ENCODE data around the gene C4orf46.
"Not testable (repeated sequence)": the region's sequence is repeated elsewhere in the genome, so short reads cannot be mapped to it uniquely, and the experiment has no call there.

Gene C4orf46

GRCh38 chr4:158671665-158671914 lies at the start of gene C4orf46:
Gene C4orf46, minus strand, starts transcription at chr4:158671887. Its CDS starts 86 bp downstream, at chr4:158671801.
- Histone ChIP-seq H3K4me3 (ENCODE audit: low read depth in 1 of 2, low read length in 2 of 2) (peak within 1 kb of the TSS; percentile 88 to 97), H3K9ac (ENCODE audit: low read depth in 1 of 2, low read length in 2 of 2) (peak within 1 kb of the TSS; percentile 88 to 100), H3K4me1 (ENCODE audit: control insufficient read depth in 1 of 2, insufficient read depth in 2 of 2, low read length in 2 of 2) (peaks cover 14 to 17% of the 10 kb centered on the region in 2 donors), H3K9me3 (ENCODE audit: control insufficient read depth in 1 of 2, low read length in 2 of 2) (no peaks in the 10 kb centered on the region), H3K36me3 (ENCODE audit: control insufficient read depth in 1 of 2, insufficient read depth in 2 of 2, low read length in 2 of 2) (no peaks in the 10 kb centered on the region), H3K27me3 (ENCODE audit: control insufficient read depth in 1 of 2, insufficient read depth in 2 of 2, low read length in 2 of 2) (no peaks in the 10 kb centered on the region), H3K27ac (ENCODE audit: low read depth, low read length) (peak within 1 kb of the TSS; percentile 94)

DNA sequence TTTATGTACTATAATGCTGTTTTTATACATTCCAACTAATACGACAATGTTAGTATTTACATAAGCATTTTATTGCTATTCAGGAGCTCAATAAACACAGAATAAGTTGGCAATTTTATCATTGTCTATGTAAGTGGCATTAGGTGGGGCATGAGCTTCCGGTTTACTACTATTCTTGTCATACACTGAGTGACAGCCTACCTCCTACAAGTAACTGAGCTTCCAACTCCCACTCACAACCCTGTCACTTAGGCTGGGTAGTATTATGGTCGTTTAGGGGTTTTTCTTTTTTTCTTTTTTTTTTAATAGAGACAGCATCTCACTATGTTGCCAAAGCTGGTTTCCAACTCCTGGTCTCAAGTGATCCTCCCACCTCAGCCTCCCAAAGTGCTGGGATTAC lies 44.1 kb upstream of the C4orf46 start:
- H3K9ac ChIP-seq (ENCODE audit: low read depth in 1 of 2, low read length in 2 of 2), result no peak overlapping the region

GRCh38 chr4:158714937-158715336 lies 43.2 kb upstream of the C4orf46 start:
- Histone ChIP-seq H3K4me1 (ENCODE audit: control insufficient read depth in 1 of 2, insufficient read depth in 2 of 2, low read length in 2 of 2) (no peaks in the 10 kb centered on the region), H3K9ac (ENCODE audit: low read depth in 1 of 2, low read length in 2 of 2) (no peak overlapping the region), H3K9me3 (ENCODE audit: control insufficient read depth in 1 of 2, low read length in 2 of 2) (no peaks in the 10 kb centered on the region), H3K27me3 (ENCODE audit: control insufficient read depth in 1 of 2, insufficient read depth in 2 of 2, low read length in 2 of 2) (no peaks in the 10 kb centered on the region), H3K4me3 (ENCODE audit: low read depth in 1 of 2, low read length in 2 of 2) (no peak overlapping the region), H3K36me3 (ENCODE audit: control insufficient read depth in 1 of 2, insufficient read depth in 2 of 2, low read length in 2 of 2) (peaks cover 36 to 78% of the 10 kb centered on the region in 2 donors), H3K27ac (ENCODE audit: low read depth, low read length) (no peak overlapping the region)

More for the DNA sequence above, 44.1 kb upstream of the C4orf46 start:
- Histone ChIP-seq H3K27me3 (ENCODE audit: control insufficient read depth in 1 of 2, insufficient read depth in 2 of 2, low read length in 2 of 2) (no peaks in the 10 kb centered on the region), H3K9me3 (ENCODE audit: control insufficient read depth in 1 of 2, low read length in 2 of 2) (no peaks in the 10 kb centered on the region), H3K36me3 (ENCODE audit: control insufficient read depth in 1 of 2, insufficient read depth in 2 of 2, low read length in 2 of 2) (peaks cover 34 to 76% of the 10 kb centered on the region in 2 donors), H3K4me3 (ENCODE audit: low read depth in 1 of 2, low read length in 2 of 2) (no peak overlapping the region), H3K27ac (ENCODE audit: low read depth, low read length) (no peak overlapping the region), H3K4me1 (ENCODE audit: control insufficient read depth in 1 of 2, insufficient read depth in 2 of 2, low read length in 2 of 2) (no peaks in the 10 kb centered on the region)

DNA sequence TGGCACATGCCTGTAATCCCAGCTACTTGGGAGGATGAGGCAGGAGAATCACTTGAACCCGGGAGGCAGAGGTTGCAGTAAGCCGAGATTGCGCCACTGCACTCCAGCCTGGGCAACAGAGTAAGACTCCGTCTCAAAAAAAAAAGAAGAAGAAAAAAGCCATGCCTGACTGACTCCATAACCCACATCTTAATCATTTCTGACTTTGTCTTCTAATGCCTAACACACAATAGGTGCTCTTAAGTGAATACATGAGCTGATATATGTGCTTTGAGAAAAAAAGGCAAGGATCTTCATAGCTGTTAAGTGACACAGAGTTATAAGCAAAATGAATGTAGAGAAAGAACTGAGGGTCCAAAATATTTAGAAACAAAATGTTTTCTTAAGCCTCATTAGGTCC lies 40.9 kb upstream of the C4orf46 start:
- H3K27ac ChIP-seq (ENCODE audit: low read depth, low read length); H3K27me3 ChIP-seq (ENCODE audit: control insufficient read depth in 1 of 2, insufficient read depth in 2 of 2, low read length in 2 of 2); H3K9me3 ChIP-seq (ENCODE audit: control insufficient read depth in 1 of 2, low read length in 2 of 2); H3K9ac ChIP-seq (ENCODE audit: low read depth in 1 of 2, low read length in 2 of 2); H3K4me3 ChIP-seq (ENCODE audit: low read depth in 1 of 2, low read length in 2 of 2); H3K4me1 ChIP-seq (ENCODE audit: control insufficient read depth in 1 of 2, insufficient read depth in 2 of 2, low read length in 2 of 2): not testable (repeated sequence)
- H3K36me3 ChIP-seq (ENCODE audit: control insufficient read depth in 1 of 2, insufficient read depth in 2 of 2, low read length in 2 of 2), result peaks cover 24 to 74% of the 10 kb centered on the region in 2 donors

DNA sequence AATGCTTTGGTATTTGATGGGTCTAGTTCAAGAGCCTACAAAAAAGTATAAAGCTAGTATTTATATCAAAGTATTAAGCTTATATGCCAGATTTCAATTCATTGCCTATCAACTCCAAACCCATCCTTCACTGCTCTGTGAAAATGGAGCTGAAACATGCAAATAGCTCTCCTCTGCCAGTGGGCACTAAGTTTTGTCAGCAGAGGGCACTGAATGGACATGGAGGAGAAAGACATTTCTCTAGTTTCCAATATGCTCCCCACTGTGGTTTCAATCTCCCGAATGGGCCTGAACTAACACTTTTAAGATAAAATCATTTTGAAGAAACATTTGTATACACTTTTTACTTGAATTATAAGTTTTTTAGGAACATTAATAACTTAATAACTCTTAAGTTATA lies 39.1 kb upstream of the C4orf46 start:
- no peaks in the 10 kb centered on the region for H3K4me1 ChIP-seq (ENCODE audit: control insufficient read depth in 1 of 2, insufficient read depth in 2 of 2, low read length in 2 of 2)
- H3K4me3 ChIP-seq (ENCODE audit: low read depth in 1 of 2, low read length in 2 of 2), result no peak overlapping the region
- H3K36me3 ChIP-seq (ENCODE audit: control insufficient read depth in 1 of 2, insufficient read depth in 2 of 2, low read length in 2 of 2), result peaks cover 17 to 77% of the 10 kb centered on the region in 2 donors
- H3K27me3 ChIP-seq (ENCODE audit: control insufficient read depth in 1 of 2, insufficient read depth in 2 of 2, low read length in 2 of 2), result no peaks in the 10 kb centered on the region
- no peaks in the 10 kb centered on the region for H3K9me3 ChIP-seq (ENCODE audit: control insufficient read depth in 1 of 2, low read length in 2 of 2)
- H3K27ac ChIP-seq (ENCODE audit: low read depth, low read length), result no peak overlapping the region
- no peak overlapping the region for H3K9ac ChIP-seq (ENCODE audit: low read depth in 1 of 2, low read length in 2 of 2)

DNA sequence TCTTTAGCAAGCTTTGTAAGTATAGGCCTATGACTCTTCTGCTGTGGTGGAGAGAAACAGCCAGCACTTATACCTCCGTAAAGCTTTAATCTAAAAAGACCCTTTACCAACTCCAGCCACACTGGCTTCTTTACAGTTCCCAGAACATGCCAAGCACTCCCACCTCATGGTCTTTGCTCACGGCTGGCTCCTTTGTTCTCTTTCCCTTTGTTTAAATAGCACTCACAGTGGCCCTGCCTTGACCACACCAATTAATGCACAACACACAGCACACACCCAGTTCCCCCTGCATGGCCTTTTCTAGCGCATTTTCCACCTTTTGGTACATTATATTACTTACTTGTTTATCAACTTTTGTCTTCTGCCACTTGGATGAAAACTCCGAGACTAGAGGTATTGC lies 32.6 kb upstream of the C4orf46 start:
- Histone ChIP-seq H3K4me3 (ENCODE audit: low read depth in 1 of 2, low read length in 2 of 2) (no peak overlapping the region), H3K4me1 (ENCODE audit: control insufficient read depth in 1 of 2, insufficient read depth in 2 of 2, low read length in 2 of 2) (no peaks in the 10 kb centered on the region), H3K27me3 (ENCODE audit: control insufficient read depth in 1 of 2, insufficient read depth in 2 of 2, low read length in 2 of 2) (no peaks in the 10 kb centered on the region), H3K36me3 (ENCODE audit: control insufficient read depth in 1 of 2, insufficient read depth in 2 of 2, low read length in 2 of 2) (peaks cover 18 to 58% of the 10 kb centered on the region in 2 donors), H3K9ac (ENCODE audit: low read depth in 1 of 2, low read length in 2 of 2) (no peak overlapping the region), H3K27ac (ENCODE audit: low read depth, low read length) (no peak overlapping the region), H3K9me3 (ENCODE audit: control insufficient read depth in 1 of 2, low read length in 2 of 2) (no peaks in the 10 kb centered on the region)

- Histone ChIP-seq H3K9ac (ENCODE audit: low read depth in 1 of 2, low read length in 2 of 2) (no peak overlapping the region), H3K36me3 (ENCODE audit: control insufficient read depth in 1 of 2, insufficient read depth in 2 of 2, low read length in 2 of 2) (peaks cover 0 to 44% of the 10 kb centered on the region in 2 donors), H3K27me3 (ENCODE audit: control insufficient read depth in 1 of 2, insufficient read depth in 2 of 2, low read length in 2 of 2) (no peaks in the 10 kb centered on the region), H3K4me3 (ENCODE audit: low read depth in 1 of 2, low read length in 2 of 2) (no peak overlapping the region), H3K9me3 (ENCODE audit: control insufficient read depth in 1 of 2, low read length in 2 of 2) (no peaks in the 10 kb centered on the region), H3K4me1 (ENCODE audit: control insufficient read depth in 1 of 2, insufficient read depth in 2 of 2, low read length in 2 of 2) (no peaks in the 10 kb centered on the region), H3K27ac (ENCODE audit: low read depth, low read length) (no peak overlapping the region)
Measured at GRCh38 chr4:158688813-158689212, 17.1 kb upstream of the C4orf46 start.

GRCh38 chr4:158682066-158682465 lies 10.4 kb upstream of the C4orf46 start:
- no peak overlapping the region for H3K9ac ChIP-seq (ENCODE audit: low read depth in 1 of 2, low read length in 2 of 2)
- H3K27me3 ChIP-seq (ENCODE audit: control insufficient read depth in 1 of 2, insufficient read depth in 2 of 2, low read length in 2 of 2), result no peaks in the 10 kb centered on the region
- H3K4me1 ChIP-seq (ENCODE audit: control insufficient read depth in 1 of 2, insufficient read depth in 2 of 2, low read length in 2 of 2), result peaks cover 3% of the 10 kb centered on the region in 2 donors
- no peaks in the 10 kb centered on the region for H3K9me3 ChIP-seq (ENCODE audit: control insufficient read depth in 1 of 2, low read length in 2 of 2)
- peaks cover 10 to 37% of the 10 kb centered on the region in 2 donors for H3K36me3 ChIP-seq (ENCODE audit: control insufficient read depth in 1 of 2, insufficient read depth in 2 of 2, low read length in 2 of 2)
- no peak overlapping the region for H3K4me3 ChIP-seq (ENCODE audit: low read depth in 1 of 2, low read length in 2 of 2)
- H3K27ac ChIP-seq (ENCODE audit: low read depth, low read length), result no peak overlapping the region

GRCh38 chr4:158681629-158682028 lies 9.9 kb upstream of the C4orf46 start:
- Histone ChIP-seq H3K4me1 (ENCODE audit: control insufficient read depth in 1 of 2, insufficient read depth in 2 of 2, low read length in 2 of 2) (peaks cover 3% of the 10 kb centered on the region in 2 donors), H3K27ac (ENCODE audit: low read depth, low read length) (no peak overlapping the region), H3K9ac (ENCODE audit: low read depth in 1 of 2, low read length in 2 of 2) (no peak overlapping the region), H3K9me3 (ENCODE audit: control insufficient read depth in 1 of 2, low read length in 2 of 2) (no peaks in the 10 kb centered on the region), H3K27me3 (ENCODE audit: control insufficient read depth in 1 of 2, insufficient read depth in 2 of 2, low read length in 2 of 2) (no peaks in the 10 kb centered on the region), H3K4me3 (ENCODE audit: low read depth in 1 of 2, low read length in 2 of 2) (no peak overlapping the region), H3K36me3 (ENCODE audit: control insufficient read depth in 1 of 2, insufficient read depth in 2 of 2, low read length in 2 of 2) (peaks cover 10 to 33% of the 10 kb centered on the region in 2 donors)

- Histone ChIP-seq H3K9ac (ENCODE audit: low read depth in 1 of 2, low read length in 2 of 2) (no peak overlapping the region), H3K27ac (ENCODE audit: low read depth, low read length) (no peak overlapping the region), H3K4me3 (ENCODE audit: low read depth in 1 of 2, low read length in 2 of 2) (no peak overlapping the region), H3K9me3 (ENCODE audit: control insufficient read depth in 1 of 2, low read length in 2 of 2) (no peaks in the 10 kb centered on the region), H3K36me3 (ENCODE audit: control insufficient read depth in 1 of 2, insufficient read depth in 2 of 2, low read length in 2 of 2) (peaks cover 10 to 12% of the 10 kb centered on the region in 2 donors), H3K4me1 (ENCODE audit: control insufficient read depth in 1 of 2, insufficient read depth in 2 of 2, low read length in 2 of 2) (peaks cover 3 to 5% of the 10 kb centered on the region in 2 donors), H3K27me3 (ENCODE audit: control insufficient read depth in 1 of 2, insufficient read depth in 2 of 2, low read length in 2 of 2) (no peaks in the 10 kb centered on the region)
Measured at GRCh38 chr4:158678767-158679166, 7.1 kb upstream of the C4orf46 start.

- Histone ChIP-seq H3K36me3 (ENCODE audit: control insufficient read depth in 1 of 2, insufficient read depth in 2 of 2, low read length in 2 of 2) (peaks cover 0 to 3% of the 10 kb centered on the region in 2 donors), H3K27me3 (ENCODE audit: control insufficient read depth in 1 of 2, insufficient read depth in 2 of 2, low read length in 2 of 2) (no peaks in the 10 kb centered on the region), H3K9me3 (ENCODE audit: control insufficient read depth in 1 of 2, low read length in 2 of 2) (no peaks in the 10 kb centered on the region), H3K27ac (ENCODE audit: low read depth, low read length) (no peak overlapping the region), H3K4me1 (ENCODE audit: control insufficient read depth in 1 of 2, insufficient read depth in 2 of 2, low read length in 2 of 2) (peaks cover 9 to 10% of the 10 kb centered on the region in 2 donors), H3K9ac (ENCODE audit: low read depth in 1 of 2, low read length in 2 of 2) (no peak overlapping the region), H3K4me3 (ENCODE audit: low read depth in 1 of 2, low read length in 2 of 2) (no peak overlapping the region)
Measured at GRCh38 chr4:158676076-158676475, 4.4 kb upstream of the C4orf46 start.

Measured in duodenal mucosa (tissue), 2 donors.